Trophoblast cell (in vitro differentiated cells and primary cell): ENCODE results near the gene MFAP2.

ENCODE experiments used
- DNase-seq, 2 donors: peaks; one replicate each; pipeline ENCODE4 v3.0.0-alpha.2; 2016
- H2AFZ ChIP-seq: 2 replicates; pipeline ENCODE4 v1.6.1; 2013; ENCODE audit warnings: low read length, moderate library complexity, mild to moderate bottlenecking; ENCODE audit not compliant: insufficient read depth, poor library complexity
- H2AK5ac ChIP-seq: 2 replicates; pipeline ENCODE4 v1.6.1; 2013; ENCODE audit warnings: mild to moderate bottlenecking, low read length
- H2BK120ac ChIP-seq: 2 replicates; pipeline ENCODE4 v1.6.1; 2013; ENCODE audit warnings: low read length, mild to moderate bottlenecking, moderate library complexity; ENCODE audit not compliant: insufficient read depth, poor library complexity
- H2BK12ac ChIP-seq: 2 replicates; pipeline ENCODE4 v1.6.1; 2013; ENCODE audit warnings: mild to moderate bottlenecking, low read length, moderate library complexity
- H2BK5ac ChIP-seq: 2 replicates; pipeline ENCODE4 v1.6.1; 2013; ENCODE audit warnings: low read length, low read depth, moderate library complexity, mild to moderate bottlenecking; ENCODE audit not compliant: poor library complexity
- H3K14ac ChIP-seq: 2 replicates; pipeline ENCODE4 v1.6.1; 2013; ENCODE audit warnings: mild to moderate bottlenecking, low read length
- H3K18ac ChIP-seq: 2 replicates; pipeline ENCODE4 v1.6.1; 2013; ENCODE audit warnings: mild to moderate bottlenecking, low read length
- H3K23ac ChIP-seq: 2 replicates; pipeline ENCODE4 v1.6.1; 2013; ENCODE audit warnings: low read length
- H3K27ac ChIP-seq: 2 replicates; pipeline ENCODE4 v1.5.1; 2013; ENCODE audit warnings: low read depth, mild to moderate bottlenecking, inconsistent platforms, low read length, moderate library complexity
- H3K27me3 ChIP-seq: 2 replicates; pipeline ENCODE4 v1.6.1; 2013; ENCODE audit warnings: inconsistent platforms, mild to moderate bottlenecking, low read length, moderate library complexity; ENCODE audit not compliant: insufficient read depth
- H3K36me3 ChIP-seq, 2 experiments: 1 replicate in 1 of 2; 2 replicates in 1 of 2; pipeline ENCODE4 v1.6.1; 2013; ENCODE audit warnings: low read length in 2 of 2, mild to moderate bottlenecking in 2 of 2, moderate library complexity in 1 of 2; ENCODE audit not compliant: insufficient read depth in 2 of 2, control insufficient read depth in 1 of 2
- H3K4ac ChIP-seq: 2 replicates; pipeline ENCODE4 v1.6.1; 2013; ENCODE audit warnings: low read depth, mild to moderate bottlenecking, low read length, moderate library complexity
- H3K4me1 ChIP-seq, 2 experiments: 1 replicate in 1 of 2; 2 replicates in 1 of 2; pipeline ENCODE4 v1.6.1; 2013; ENCODE audit warnings: low read length in 2 of 2, mild to moderate bottlenecking in 2 of 2, moderate library complexity in 1 of 2; ENCODE audit not compliant: insufficient read depth in 2 of 2, control insufficient read depth in 1 of 2
- H3K4me2 ChIP-seq: 2 replicates; pipeline ENCODE4 v1.6.1; 2013; ENCODE audit warnings: inconsistent platforms, mild to moderate bottlenecking, low read length, moderate library complexity
- H3K4me3 ChIP-seq: 2 replicates; pipeline ENCODE4 v1.5.1; 2013; ENCODE audit warnings: mild to moderate bottlenecking, low read depth, low read length, inconsistent platforms
- H3K79me1 ChIP-seq: one replicate; pipeline ENCODE4 v1.6.1; 2013; ENCODE audit warnings: low read length
- H3K79me2 ChIP-seq: 2 replicates; pipeline ENCODE4 v1.6.1; 2013; ENCODE audit warnings: low read length, mild to moderate bottlenecking; ENCODE audit not compliant: control insufficient read depth, insufficient read depth, poor library complexity
- H3K9ac ChIP-seq: 2 replicates; pipeline ENCODE4 v1.6.1; 2013; ENCODE audit warnings: mild to moderate bottlenecking, low read length
- H3K9me3 ChIP-seq: 2 replicates; pipeline ENCODE4 v1.6.1; 2013; ENCODE audit warnings: low read depth, mild to moderate bottlenecking, control low read depth, inconsistent platforms, low read length; ENCODE audit not compliant: insufficient read depth
- H4K12ac ChIP-seq: 2 replicates; pipeline ENCODE4 v1.6.1; 2013; ENCODE audit warnings: low read depth, mild to moderate bottlenecking, low read length, moderate library complexity
- H4K8ac ChIP-seq: 2 replicates; pipeline ENCODE4 v1.6.1; 2013; ENCODE audit warnings: low read depth, mild to moderate bottlenecking, low read length, moderate library complexity
- H4K91ac ChIP-seq: one replicate; pipeline ENCODE4 v1.6.1; 2013; ENCODE audit warnings: low read depth, mild to moderate bottlenecking, low read length, moderate library complexity
- WGBS: extraction: QIAGEN DNeasy Blood & Tissue Kit; methylation state at CpG from one replicate; pipeline ENCODE4 v1.1.7; 2013; ENCODE audit warnings: missing lambda C conversion rate; ENCODE audit not compliant: insufficient read length, insufficient coverage; ENCODE audit errors: extremely low coverage; 5-methylcytosine and 5-hydroxymethylcytosine counted together

Gene MFAP2

DNA sequence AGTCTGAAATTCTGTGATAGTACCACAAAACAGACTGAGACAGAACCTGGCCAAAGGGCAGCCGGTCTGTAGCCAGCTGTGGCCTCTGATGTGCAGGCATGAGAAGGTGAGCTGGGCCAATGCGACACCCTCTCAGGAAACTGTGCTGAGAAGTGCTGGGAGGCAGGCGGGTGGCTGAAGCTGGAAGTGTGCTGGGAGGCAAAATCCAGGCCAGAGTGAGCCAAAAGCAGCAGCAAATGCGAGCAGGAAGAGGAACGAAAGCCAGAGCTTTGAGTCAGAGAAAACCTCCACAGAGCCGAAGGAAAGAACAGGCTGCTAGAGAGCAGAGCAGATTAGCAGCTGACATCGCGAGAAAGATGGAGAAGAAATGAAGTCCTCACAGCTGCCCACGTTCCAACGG is 41.5 kb upstream of the MFAP2 start:
- H3K79me1 ChIP-seq, result peaks cover 3% of the 10 kb centered on the region
- no peak overlapping the region for H2BK12ac ChIP-seq
- peak overlapping the region; percentile 1 for H3K27ac ChIP-seq
- no peak overlapping the region for H2BK5ac ChIP-seq
- H3K9ac ChIP-seq, result no peak overlapping the region
- H3K36me3 ChIP-seq, result peaks cover 41 to 60% of the 10 kb centered on the region in 2 experiments
- no peaks in the 10 kb centered on the region for H3K27me3 ChIP-seq
- H3K4me1 ChIP-seq, result peaks cover 9 to 19% of the 10 kb centered on the region in 2 experiments
- no peak overlapping the region for H3K18ac ChIP-seq
- H3K79me2 ChIP-seq, result no peaks in the 10 kb centered on the region
- H2AFZ ChIP-seq, result no peak overlapping the region
- no peak overlapping the region for H3K4ac ChIP-seq
- H3K14ac ChIP-seq, result no peak overlapping the region
- H4K8ac ChIP-seq, result no peak overlapping the region
- H2AK5ac ChIP-seq, result no peak overlapping the region
- H3K9me3 ChIP-seq, result peaks cover 3% of the 10 kb centered on the region
- no peak overlapping the region for H3K4me3 ChIP-seq
- no peak for DNase-seq
- H4K91ac ChIP-seq, result no peak overlapping the region
- peak overlapping the region; percentile 70 for H4K12ac ChIP-seq
- H3K4me2 ChIP-seq, result no peak overlapping the region
- no CpG with 5 or more reads among the region's 10 CpGs for WGBS
- H2BK120ac ChIP-seq, result no peak overlapping the region
- H3K23ac ChIP-seq, result no peak overlapping the region

DNA sequence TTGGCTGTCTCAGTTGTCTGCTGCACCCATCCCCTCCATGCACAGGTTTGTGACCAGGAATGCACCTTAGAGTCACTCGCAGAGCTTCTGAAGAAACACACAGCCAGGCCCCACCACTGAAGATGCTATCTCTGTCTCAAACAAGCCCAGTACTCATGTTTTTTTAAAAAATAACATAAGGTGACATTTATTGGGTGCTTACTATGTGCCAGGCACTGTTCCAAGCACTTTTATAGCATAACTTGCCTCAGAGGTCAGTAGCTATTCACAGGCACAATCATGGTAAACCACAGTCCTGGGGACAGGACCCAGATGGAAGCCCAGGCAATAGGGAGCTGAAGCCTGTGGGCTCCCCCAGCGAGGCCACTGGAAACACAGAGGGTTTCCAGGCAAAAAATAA is 40.1 kb upstream of the MFAP2 start:
- no peaks in the 10 kb centered on the region for H3K79me2 ChIP-seq
- H3K9me3 ChIP-seq, result peaks cover 3% of the 10 kb centered on the region
- no peak overlapping the region for H2AFZ ChIP-seq
- H3K4me2 ChIP-seq, result no peak overlapping the region
- no peak overlapping the region for H3K9ac ChIP-seq
- no peak overlapping the region for H4K8ac ChIP-seq
- H4K91ac ChIP-seq, result no peak overlapping the region
- H2BK5ac ChIP-seq, result no peak overlapping the region
- WGBS, result no CpG with 5 or more reads among the region's 2 CpGs
- H3K14ac ChIP-seq, result no peak overlapping the region
- H3K79me1 ChIP-seq, result peaks cover 8% of the 10 kb centered on the region
- H2BK12ac ChIP-seq, result no peak overlapping the region
- no peak overlapping the region for H3K4ac ChIP-seq
- H2AK5ac ChIP-seq, result no peak overlapping the region
- no peak overlapping the region for H3K27ac ChIP-seq
- H3K23ac ChIP-seq, result no peak overlapping the region
- no peak overlapping the region for H2BK120ac ChIP-seq
- H3K4me1 ChIP-seq, result peaks cover 15 to 26% of the 10 kb centered on the region in 2 experiments
- H4K12ac ChIP-seq, result no peak overlapping the region
- peaks cover 38 to 50% of the 10 kb centered on the region in 2 experiments for H3K36me3 ChIP-seq
- no peak for DNase-seq
- no peak overlapping the region for H3K4me3 ChIP-seq
- no peaks in the 10 kb centered on the region for H3K27me3 ChIP-seq
- H3K18ac ChIP-seq, result no peak overlapping the region

DNA sequence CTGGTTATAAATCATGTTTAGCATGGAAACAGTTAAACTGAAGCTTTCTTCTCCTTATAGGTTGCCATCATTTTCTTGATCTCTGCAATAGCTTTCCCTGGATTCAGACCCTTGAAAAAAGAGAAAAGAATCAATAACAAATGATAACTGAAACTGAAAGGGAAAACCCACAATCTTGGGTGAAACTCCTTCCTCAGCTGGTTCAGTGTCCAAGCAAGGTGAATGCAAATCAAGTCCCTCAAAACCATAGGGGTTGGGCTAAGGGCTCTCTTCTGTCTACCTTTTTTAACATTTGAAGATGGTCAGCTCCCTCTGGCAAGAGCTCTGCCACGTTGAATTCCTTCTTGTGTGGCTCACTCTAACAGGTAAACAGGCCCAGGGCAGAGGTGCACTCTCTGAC is 38.4 kb upstream of the MFAP2 start:
- Histone ChIP-seq H3K79me2 (no peaks in the 10 kb centered on the region), H3K27me3 (no peaks in the 10 kb centered on the region)

DNA sequence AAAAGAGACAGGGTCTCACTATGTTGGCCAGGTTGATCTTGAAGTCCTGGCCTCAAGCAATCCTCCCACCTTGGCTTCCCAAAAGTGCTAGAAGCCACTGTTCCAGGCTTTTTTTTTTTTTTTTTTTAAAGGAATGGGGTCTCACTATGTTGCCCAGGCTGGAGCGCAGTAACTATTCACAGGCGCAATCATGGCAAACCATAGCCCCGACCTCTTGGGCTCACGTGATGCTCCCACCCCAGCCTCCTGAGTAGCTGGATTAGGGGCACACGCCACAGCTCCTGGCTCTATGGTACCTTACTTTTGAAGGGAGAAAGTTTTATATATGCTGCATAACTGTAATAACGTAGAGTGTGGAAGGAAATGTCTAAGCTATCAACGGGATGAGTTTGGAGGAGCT is 37.0 kb upstream of the MFAP2 start:
- no peak overlapping the region for H2AK5ac ChIP-seq
- H3K79me2 ChIP-seq, result no peaks in the 10 kb centered on the region
- no peak overlapping the region for H3K23ac ChIP-seq
- no CpG with 5 or more reads among the region's 7 CpGs for WGBS
- H4K91ac ChIP-seq, result no peak overlapping the region
- peaks cover 20 to 25% of the 10 kb centered on the region in 2 experiments for H3K4me1 ChIP-seq
- no peak overlapping the region for H3K9ac ChIP-seq
- no peak overlapping the region for H3K14ac ChIP-seq
- H3K4me3 ChIP-seq, result no peak overlapping the region
- H3K9me3 ChIP-seq, result no peaks in the 10 kb centered on the region
- no peak overlapping the region for H2BK120ac ChIP-seq
- H4K12ac ChIP-seq, result no peak overlapping the region
- H2BK5ac ChIP-seq, result no peak overlapping the region
- no peak overlapping the region for H2AFZ ChIP-seq
- no peak overlapping the region for H3K4ac ChIP-seq
- DNase-seq, result no peak
- H3K79me1 ChIP-seq, result peaks cover 11% of the 10 kb centered on the region
- no peaks in the 10 kb centered on the region for H3K27me3 ChIP-seq
- no peak overlapping the region for H4K8ac ChIP-seq
- no peak overlapping the region for H3K4me2 ChIP-seq
- no peak overlapping the region for H3K18ac ChIP-seq
- H3K27ac ChIP-seq, result no peak overlapping the region
- H3K36me3 ChIP-seq, result peaks cover 32 to 33% of the 10 kb centered on the region in 2 experiments
- H2BK12ac ChIP-seq, result no peak overlapping the region

More for the DNA sequence above, 38.4 kb upstream of the MFAP2 start:
- no peak overlapping the region for H3K27ac ChIP-seq
- peaks cover 18 to 25% of the 10 kb centered on the region in 2 experiments for H3K4me1 ChIP-seq
- no peak overlapping the region for H2BK5ac ChIP-seq
- H3K9ac ChIP-seq, result no peak overlapping the region
- no peak overlapping the region for H3K18ac ChIP-seq
- no peak overlapping the region for H4K91ac ChIP-seq
- peaks cover 33 to 44% of the 10 kb centered on the region in 2 experiments for H3K36me3 ChIP-seq
- H3K9me3 ChIP-seq, result no peaks in the 10 kb centered on the region
- no peak overlapping the region for H3K4me2 ChIP-seq
- H2AK5ac ChIP-seq, result no peak overlapping the region
- no peak for DNase-seq
- H4K8ac ChIP-seq, result no peak overlapping the region
- H2BK12ac ChIP-seq, result no peak overlapping the region
- no peak overlapping the region for H4K12ac ChIP-seq
- no CpG with 5 or more reads among the region's 1 CpG for WGBS
- H2BK120ac ChIP-seq, result no peak overlapping the region
- H3K4ac ChIP-seq, result no peak overlapping the region
- no peak overlapping the region for H2AFZ ChIP-seq
- no peak overlapping the region for H3K4me3 ChIP-seq
- no peak overlapping the region for H3K23ac ChIP-seq
- H3K79me1 ChIP-seq, result peaks cover 10% of the 10 kb centered on the region
- no peak overlapping the region for H3K14ac ChIP-seq
